AG04449 (cell line): ENCODE measurements around the gene NME3.
"Not testable (repeated sequence)": the region's sequence is repeated elsewhere in the genome, so short reads cannot be mapped to it uniquely, and the experiment has no call there.

Experiments used
- CTCF ChIA-PET: fragments of 350-600 bp; formaldehyde crosslinking; extraction: SDS; loops from one replicate; lab custom pipeline; 2021; ENCODE audit warnings: antibody characterized with exemption; lab: Yijun Ruan, JAX
- POLR2A ChIA-PET: fragments of 400-600, 350-600 bp; formaldehyde crosslinking; extraction: SDS; loops from one replicate; lab custom pipeline; 2020; ENCODE audit warnings: antibody characterized with exemption, inconsistent platforms; lab: Yijun Ruan, JAX
- DNase-seq: peaks from one replicate; pipeline ENCODE4 v3.0.0-alpha.2; 2010; ENCODE audit warnings: low read depth, low spot score
- H3K4me3 ChIP-seq: 2 replicates; pipeline ENCODE4 v1.5.1; 2011; ENCODE audit warnings: low read depth, mild to moderate bottlenecking, control low read depth, low read length
- CTCF ChIP-seq: IDR thresholded peaks from one replicate; pipeline ENCODE4 v1.5.1; 2011; ENCODE audit warnings: mild to moderate bottlenecking, moderate library complexity, low read length, control low read depth, inconsistent platforms; ENCODE audit not compliant: insufficient read depth; ENCODE audit errors: missing control alignments

NME3 gene

GRCh38 chr16:1810106-1810505 is 38.8 kb upstream of the NME3 start:
- DNase-seq = no peak
- no peak overlapping the region for H3K4me3 ChIP-seq
- ChIA-PET POLR2A (no interaction called here), CTCF (interaction anchor here (0.8 kb wide), 1 partner anchor 119 kb away, joined by 3 read pairs; no protein-coding TSS in a partner anchor)
- no peak for TF ChIP-seq CTCF

GRCh38 chr16:1809281-1809801 is 38.0 kb upstream of the NME3 start:
- no peak for DNase-seq
- CTCF ChIA-PET = no interaction called here
- no peak for TF ChIP-seq CTCF
- no peak overlapping the region for H3K4me3 ChIP-seq
- POLR2A ChIA-PET = no interaction called here

- no peak for TF ChIP-seq CTCF
- ChIA-PET POLR2A (no interaction called here), CTCF (no interaction called here)
- DNase-seq = no peak
- H3K4me3 ChIP-seq = no peak overlapping the region
These were observed 37.3 kb upstream of the NME3 start for GRCh38 chr16:1808691-1809090.

- TF ChIP-seq CTCF = no peak
- no peak overlapping the region for H3K4me3 ChIP-seq
- no peak for DNase-seq
- ChIA-PET CTCF (no interaction called here), POLR2A (no interaction called here)
These were observed 36.3 kb upstream of the NME3 start for GRCh38 chr16:1807626-1808025.

GRCh38 chr16:1800701-1801100 is 29.4 kb upstream of the NME3 start:
- TF ChIP-seq CTCF = no peak
- ChIA-PET CTCF (interaction anchor here (0.7 kb wide), 1 partner anchor 10 kb away, joined by 3 read pairs; no protein-coding TSS in a partner anchor), POLR2A (interaction anchor here (0.7 kb wide), 1 partner anchor 581 kb away, joined by 3 read pairs; no protein-coding TSS in a partner anchor)
- H3K4me3 ChIP-seq = no peak overlapping the region
- no peak for DNase-seq

GRCh38 chr16:1799263-1799662 is 27.9 kb upstream of the NME3 start:
- POLR2A ChIA-PET, DNase-seq, H3K4me3 ChIP-seq, CTCF ChIA-PET: not testable (repeated sequence)

- TF ChIP-seq CTCF = no peak
- no peak for DNase-seq
- ChIA-PET POLR2A (no interaction called here), CTCF (no interaction called here)
- no peak overlapping the region for H3K4me3 ChIP-seq
These were observed 23.7 kb upstream of the NME3 start for GRCh38 chr16:1794908-1795666.
